Bronchial epithelial cell (primary cell): ENCODE measurements around the gene OBP2B. TPM values are rescaled to one million over a fixed set of nuclear protein-coding genes. Genes with fewer than 3 reads are reported as not detected.
"Not testable (repeated sequence)": the region's sequence is repeated elsewhere in the genome, so short reads cannot be mapped to it uniquely, and the experiment has no call there.

ENCODE experiments used
- DNase-seq: peaks from one replicate; pipeline ENCODE4 v3.0.0-alpha.2; 2010; ENCODE audit warnings: low read depth
- FAIRE-seq: peaks from 2 replicates; lab custom pipeline; 2011; peaks lifted over from hg19 to GRCh38; lab: Jason Lieb, UNC
- H3K27me3 ChIP-seq: 2 replicates; pipeline ENCODE4 v1.5.1; 2011; ENCODE audit warnings: low read length; ENCODE audit not compliant: control insufficient read depth, insufficient read depth
- H3K36me3 ChIP-seq: 2 replicates; pipeline ENCODE4 v1.5.1; 2011; ENCODE audit warnings: low read length; ENCODE audit not compliant: control insufficient read depth, insufficient read depth
- H3K4me3 ChIP-seq: 2 replicates; pipeline ENCODE4 v1.5.1; 2011; ENCODE audit warnings: mild to moderate bottlenecking, low read depth, low read length, control low read depth
- CTCF ChIP-seq: IDR thresholded peaks from 2 replicates; pipeline ENCODE4 v1.5.1; 2011; ENCODE audit warnings: mild to moderate bottlenecking, moderate library complexity, low read length, control low read depth, inconsistent platforms; ENCODE audit not compliant: insufficient read depth, severe bottlenecking
- total RNA-seq: library from RNA; depleted of rRNA; stranded (reverse); fragments of >200 nt; gene quantifications from 2 replicates; pipeline ENCODE4 v1.2.1, GENCODE V29; 2014

The OBP2B gene
- total RNA-seq, 1 donor from 2014 or later: not detected

GRCh38 chr9:133221177-133221809 is 12.2 kb upstream of the OBP2B start:
- no peak for TF ChIP-seq CTCF
- no peaks in the 10 kb centered on the region for H3K27me3 ChIP-seq

GRCh38 chr9:133218049-133218975 is 9.3 kb upstream of the OBP2B start:
- not testable (repeated sequence) for DNase-seq, H3K36me3 ChIP-seq, H3K4me3 ChIP-seq, H3K27me3 ChIP-seq, FAIRE-seq

More at GRCh38 chr9:133221177-133221809, 12.2 kb upstream of the OBP2B start:
- Histone ChIP-seq H3K4me3 (no peak overlapping the region), H3K36me3 (no peaks in the 10 kb centered on the region)
- no peak for FAIRE-seq
- DNase-seq: no peak

GRCh38 chr9:133217333-133217988 is 8.4 kb upstream of the OBP2B start:
- not testable (repeated sequence) for H3K27me3 ChIP-seq, FAIRE-seq, H3K4me3 ChIP-seq, H3K36me3 ChIP-seq, DNase-seq

- not testable (repeated sequence) for H3K27me3 ChIP-seq, FAIRE-seq, H3K36me3 ChIP-seq, H3K4me3 ChIP-seq
- DNase-seq: peak; percentile 71
Measured at GRCh38 chr9:133214276-133214675, 5.2 kb upstream of the OBP2B start.

- H3K27me3 ChIP-seq: no peaks in the 10 kb centered on the region
- no peak overlapping the region for H3K4me3 ChIP-seq
- no peaks in the 10 kb centered on the region for H3K36me3 ChIP-seq
- FAIRE-seq: peak; percentile 77
- no peak for TF ChIP-seq CTCF
- no peak for DNase-seq
Measured at GRCh38 chr9:133210609-133211008, 1.6 kb upstream of the OBP2B start.

GRCh38 chr9:133210202-133210532 is 1.1 kb upstream of the OBP2B start:
- H3K36me3 ChIP-seq: no peaks in the 10 kb centered on the region
- DNase-seq (no peak), FAIRE-seq (no peak)
- no peak overlapping the region for H3K4me3 ChIP-seq
- TF ChIP-seq CTCF: no peak
- H3K27me3 ChIP-seq: no peaks in the 10 kb centered on the region

- H3K4me3 ChIP-seq, H3K36me3 ChIP-seq, DNase-seq, FAIRE-seq, H3K27me3 ChIP-seq: not testable (repeated sequence)
Measured at GRCh38 chr9:133209327-133210201, 514 bp upstream of the OBP2B start.

GRCh38 chr9:133208171-133208879 is 725 bp downstream of the OBP2B start:
- not testable (repeated sequence) for H3K4me3 ChIP-seq, FAIRE-seq, H3K36me3 ChIP-seq, H3K27me3 ChIP-seq, DNase-seq
